ENCODE measurements around the gene GCC1. TPM values are rescaled to one million over a fixed set of nuclear protein-coding genes. Genes with fewer than 3 reads are reported as not detected.

The GCC1 gene
- polyA plus RNA-seq, 4 donors: 7.0 to 14.3 (median 9.7) TPM

Other genes with a start within 250 kb of the GCC1 start
- gene ZNF800, start 192.9 kb downstream of the GCC1 start, polyA plus RNA-seq: 10 to 100 TPM in 1 of 4 donors, 1 to 10 TPM in 3; 6.2 to 21.2 (median 7.4) TPM
- gene ARF5, start 2.8 kb upstream of the GCC1 start, polyA plus RNA-seq: 100 to 1,000 TPM; 205 to 249 (median 223) TPM
- gene FSCN3, start 8.1 kb upstream of the GCC1 start, polyA plus RNA-seq: under 1 TPM in 2 of 4 donors, not detected in 2; 0.09 to 0.44 TPM
- 1 to 10 TPM in 1 of 4 donors, under 1 TPM in 2, not detected in 1; 0.31 to 4.9 (median 0.81) TPM for gene PAX4, start 32.5 kb upstream of the GCC1 start, polyA plus RNA-seq
- 100 to 1,000 TPM in 2 of 4 donors, 10 to 100 TPM in 2; 47.2 to 148 (median 92.2) TPM for gene SND1, start 66.6 kb upstream of the GCC1 start, polyA plus RNA-seq

Measured in small intestine (tissue), 4 donors.